ENCODE results near the gene TRMO.

TRMO gene

GRCh38 chr9:97873425-97873824 is 48.9 kb downstream of the TRMO start:
- H3K27me3 Mint-ChIP-seq = peaks cover 13% of the 10 kb centered on the region
- H3K9me3 Mint-ChIP-seq = peaks cover 4% of the 10 kb centered on the region
- H3K4me1 Mint-ChIP-seq = no peaks in the 10 kb centered on the region
- no peak for DNase-seq
- H3K4me3 Mint-ChIP-seq = no peak overlapping the region
- ATAC-seq = no peak
- H3K27ac Mint-ChIP-seq = no peak overlapping the region
- peaks cover 5% of the 10 kb centered on the region for H3K36me3 Mint-ChIP-seq (ENCODE audit: low read depth)

DNA sequence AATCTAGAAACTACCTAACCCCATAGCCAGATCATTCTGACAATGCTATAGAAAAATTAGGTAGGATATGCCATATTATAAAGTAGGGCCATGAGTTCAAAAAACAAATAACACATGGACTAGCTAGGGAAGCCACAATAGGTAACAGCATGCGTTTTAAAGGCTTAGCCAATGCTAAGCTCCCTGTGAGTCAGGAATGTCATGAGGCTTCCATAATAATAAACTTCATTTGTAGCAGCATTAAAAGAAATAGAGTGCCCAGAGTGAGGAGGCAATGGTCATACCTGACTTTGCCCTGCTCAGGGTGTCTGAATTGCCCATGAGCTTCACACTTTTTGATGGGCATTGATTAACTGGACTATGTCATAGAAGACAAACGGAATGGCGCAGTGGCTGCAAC is 53.4 kb downstream of the TRMO start:
- no peak for ATAC-seq
- DNase-seq = no peak
- Mint-ChIP-seq H3K9me3 (peaks cover 28% of the 10 kb centered on the region), H3K4me1 (no peaks in the 10 kb centered on the region), H3K36me3 (ENCODE audit: low read depth) (peaks cover 25% of the 10 kb centered on the region), H3K27ac (no peak overlapping the region), H3K27me3 (peaks cover 35% of the 10 kb centered on the region), H3K4me3 (no peak overlapping the region)

- H3K27ac Mint-ChIP-seq = no peak overlapping the region
- no peak for ATAC-seq
- H3K4me3 Mint-ChIP-seq = no peak overlapping the region
- H3K27me3 Mint-ChIP-seq = peaks cover 39% of the 10 kb centered on the region
- DNase-seq = no peak
- H3K9me3 Mint-ChIP-seq = peaks cover 28% of the 10 kb centered on the region
- no peaks in the 10 kb centered on the region for H3K4me1 Mint-ChIP-seq
- peaks cover 25% of the 10 kb centered on the region for H3K36me3 Mint-ChIP-seq (ENCODE audit: low read depth)
These were observed 55.5 kb downstream of the TRMO start for GRCh38 chr9:97866848-97867247.

DNA sequence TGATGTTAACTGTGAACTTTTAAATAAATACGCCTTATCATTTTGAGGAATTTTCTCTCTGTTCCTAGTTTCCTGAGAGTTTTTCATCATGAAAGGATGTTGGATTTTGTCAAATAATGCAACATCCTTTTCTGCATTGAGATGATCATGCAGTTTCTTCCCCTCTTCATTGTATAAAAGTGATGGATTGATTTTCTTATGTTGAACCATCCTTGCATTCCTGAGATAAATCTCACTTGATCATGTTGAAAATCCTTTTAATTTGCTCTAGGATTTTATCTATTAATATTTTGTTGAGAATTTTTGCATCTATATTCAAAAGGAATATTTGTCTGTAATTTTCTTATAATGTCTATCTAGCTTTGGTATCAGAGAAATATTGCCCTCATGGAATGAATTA is 56.0 kb downstream of the TRMO start:
- Mint-ChIP-seq H3K4me1 (no peaks in the 10 kb centered on the region), H3K9me3 (peaks cover 28% of the 10 kb centered on the region), H3K36me3 (ENCODE audit: low read depth) (peaks cover 20% of the 10 kb centered on the region), H3K27me3 (peaks cover 43% of the 10 kb centered on the region), H3K27ac (no peak overlapping the region), H3K4me3 (no peak overlapping the region)
- no peak for ATAC-seq
- no peak for DNase-seq

- Mint-ChIP-seq H3K27ac (no peak overlapping the region), H3K9me3 (peaks cover 28% of the 10 kb centered on the region), H3K4me1 (no peaks in the 10 kb centered on the region), H3K27me3 (peaks cover 56% of the 10 kb centered on the region), H3K36me3 (ENCODE audit: low read depth) (peaks cover 20% of the 10 kb centered on the region), H3K4me3 (no peak overlapping the region)
- ATAC-seq (no peak), DNase-seq (no peak)
These were observed 57.9 kb downstream of the TRMO start for GRCh38 chr9:97864396-97864795.

DNA sequence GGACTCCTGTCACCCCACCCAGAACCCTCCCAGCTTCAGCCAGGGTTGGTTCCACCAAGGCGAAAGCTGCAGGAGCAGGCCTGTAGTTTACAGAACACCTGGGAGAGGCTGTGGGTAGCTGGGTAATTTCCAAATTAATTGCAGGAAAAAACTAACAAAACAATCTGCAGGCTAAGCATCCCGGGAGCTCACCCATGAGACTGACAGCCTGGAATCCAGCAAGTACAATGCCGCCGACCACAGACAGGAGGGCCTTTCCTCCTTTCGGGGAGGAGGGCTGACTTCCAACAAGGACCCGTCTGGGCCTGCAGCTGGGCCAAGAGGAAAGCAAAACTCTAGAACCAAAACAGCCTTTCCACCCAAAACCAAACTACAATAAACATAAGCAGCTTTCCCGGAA is 59.0 kb downstream of the TRMO start:
- Mint-ChIP-seq H3K36me3 (ENCODE audit: low read depth) (peaks cover 20% of the 10 kb centered on the region), H3K27me3 (peaks cover 58% of the 10 kb centered on the region), H3K4me1 (peaks cover 2% of the 10 kb centered on the region), H3K9me3 (peaks cover 24% of the 10 kb centered on the region), H3K27ac (no peak overlapping the region), H3K4me3 (no peak overlapping the region)
- DNase-seq (no peak), ATAC-seq (no peak)

DNA sequence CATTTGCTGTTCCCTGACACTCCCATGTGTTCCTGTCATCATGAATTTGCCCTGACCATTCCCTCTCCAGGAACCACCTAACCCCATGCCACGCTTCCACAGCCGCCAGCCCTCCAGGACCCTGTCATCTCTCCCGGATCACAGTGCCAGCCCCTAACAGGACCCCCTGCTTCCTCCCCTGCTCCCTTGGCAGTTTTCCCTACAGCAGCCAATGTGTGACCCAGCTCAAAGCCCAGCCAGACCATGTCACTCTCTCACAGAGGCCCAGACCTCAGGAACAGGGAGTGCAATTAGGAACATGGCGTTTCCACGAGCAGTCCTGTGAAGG is 61.2 kb downstream of the TRMO start:
- no peak for ATAC-seq
- Mint-ChIP-seq H3K27ac (no peak overlapping the region), H3K4me1 (peaks cover 10% of the 10 kb centered on the region), H3K9me3 (peaks cover 14% of the 10 kb centered on the region), H3K27me3 (peaks cover 77% of the 10 kb centered on the region), H3K36me3 (ENCODE audit: low read depth) (peaks cover 10% of the 10 kb centered on the region), H3K4me3 (no peak overlapping the region)
- no peak for DNase-seq

- H3K27me3 Mint-ChIP-seq = peaks cover 77% of the 10 kb centered on the region
- peaks cover 6% of the 10 kb centered on the region for H3K36me3 Mint-ChIP-seq (ENCODE audit: low read depth)
- no peak overlapping the region for H3K27ac Mint-ChIP-seq
- DNase-seq (no peak), ATAC-seq (no peak)
- H3K4me3 Mint-ChIP-seq = no peak overlapping the region
- peaks cover 8% of the 10 kb centered on the region for H3K9me3 Mint-ChIP-seq
- peaks cover 10% of the 10 kb centered on the region for H3K4me1 Mint-ChIP-seq
These were observed 61.7 kb downstream of the TRMO start for GRCh38 chr9:97860451-97861147.

DNA sequence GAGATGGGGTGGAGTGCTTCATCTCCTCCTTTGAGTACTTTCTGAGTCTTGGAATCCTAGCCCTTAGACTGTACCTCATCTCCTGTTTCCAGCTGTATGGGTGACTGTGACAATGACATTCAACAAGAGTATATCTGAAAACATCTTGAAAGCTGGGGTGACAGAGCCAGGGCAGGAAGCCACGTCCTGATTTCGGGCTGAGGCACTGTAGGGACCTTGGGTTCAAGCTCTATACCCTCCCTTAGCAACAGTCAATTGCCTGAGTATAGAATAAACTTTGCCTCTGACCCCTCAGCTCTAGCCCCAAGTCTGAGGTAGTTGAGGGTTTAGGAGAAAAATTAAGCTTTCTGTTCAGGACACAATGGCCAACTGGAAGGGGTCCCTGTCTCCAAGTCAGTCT is 63.0 kb downstream of the TRMO start:
- Mint-ChIP-seq H3K9me3 (no peaks in the 10 kb centered on the region), H3K27me3 (peaks cover 75% of the 10 kb centered on the region), H3K27ac (no peak overlapping the region), H3K4me3 (no peak overlapping the region), H3K4me1 (peaks cover 12% of the 10 kb centered on the region), H3K36me3 (ENCODE audit: low read depth) (no peaks in the 10 kb centered on the region)
- DNase-seq (no peak), ATAC-seq (no peak)

DNA sequence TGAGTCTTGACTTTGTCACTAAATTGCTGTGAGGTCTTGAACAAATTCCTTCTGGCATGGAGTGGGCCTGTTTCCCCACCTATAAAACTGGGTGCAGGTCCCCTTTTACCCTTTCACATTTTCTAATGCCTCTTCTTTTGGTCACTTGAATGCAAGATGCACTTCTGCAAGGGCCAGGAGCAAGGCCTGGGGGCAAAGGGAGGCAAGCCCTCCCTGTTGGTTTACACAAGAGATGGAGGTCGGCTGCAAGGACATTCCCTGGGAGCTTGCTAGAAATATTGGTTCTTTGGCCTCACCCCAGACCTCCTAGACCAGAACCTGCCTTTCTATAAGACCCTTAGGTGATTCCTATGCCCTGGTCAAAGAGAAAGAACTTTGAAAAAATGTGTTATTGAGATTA is 63.5 kb downstream of the TRMO start:
- no peak for DNase-seq
- Mint-ChIP-seq H3K4me1 (peaks cover 15% of the 10 kb centered on the region), H3K36me3 (ENCODE audit: low read depth) (no peaks in the 10 kb centered on the region), H3K27ac (no peak overlapping the region), H3K4me3 (no peak overlapping the region), H3K27me3 (peaks cover 75% of the 10 kb centered on the region), H3K9me3 (no peaks in the 10 kb centered on the region)
- ATAC-seq = no peak

- Mint-ChIP-seq H3K4me3 (no peak overlapping the region), H3K9me3 (no peaks in the 10 kb centered on the region), H3K27me3 (peaks cover 74% of the 10 kb centered on the region), H3K36me3 (ENCODE audit: low read depth) (no peaks in the 10 kb centered on the region), H3K4me1 (peaks cover 15% of the 10 kb centered on the region), H3K27ac (no peak overlapping the region)
- DNase-seq (no peak), ATAC-seq (no peak)
These were observed 63.9 kb downstream of the TRMO start for GRCh38 chr9:97858393-97858713.

- no peak overlapping the region for H3K4me3 Mint-ChIP-seq
- H3K36me3 Mint-ChIP-seq (ENCODE audit: low read depth) = no peaks in the 10 kb centered on the region
These were observed 64.5 kb downstream of the TRMO start for GRCh38 chr9:97857606-97858392.

DNA sequence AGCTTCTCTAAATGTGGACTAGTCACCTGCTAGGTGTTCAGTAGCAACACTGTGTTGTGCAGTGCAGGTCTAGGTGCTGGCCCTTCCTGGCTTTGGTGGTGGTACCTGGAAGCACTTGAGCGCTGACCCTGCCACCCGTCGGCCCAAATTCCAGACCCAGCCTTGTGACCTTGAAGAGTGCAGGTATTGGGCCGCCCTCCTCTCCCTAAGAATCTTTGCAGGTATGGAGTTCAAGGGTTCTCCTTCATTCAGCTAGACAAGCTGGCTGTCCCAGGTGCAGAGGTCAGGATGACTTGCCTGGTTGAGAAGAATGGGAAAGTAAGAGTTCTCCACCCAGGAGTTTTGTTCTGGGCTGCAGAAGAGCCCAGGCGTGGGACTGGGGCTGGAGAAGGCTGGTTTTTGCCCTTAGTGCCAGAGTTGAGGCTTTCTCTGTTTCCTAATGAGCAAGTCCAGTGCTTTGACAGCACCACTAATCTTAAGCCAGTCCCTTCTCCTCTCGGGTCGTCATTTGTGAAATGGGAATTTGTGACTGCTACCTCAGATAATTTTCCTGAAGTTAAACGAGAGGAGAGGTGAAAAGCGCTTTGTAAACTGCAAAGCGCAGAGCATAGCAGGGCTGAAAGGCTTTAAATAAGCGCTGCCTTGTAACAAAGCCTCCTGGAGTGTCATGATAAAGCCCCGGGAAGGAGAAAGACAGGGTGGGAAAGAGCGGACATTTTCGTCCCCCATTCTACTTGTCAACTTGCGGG is 65.3 kb downstream of the TRMO start:
- ATAC-seq (no peak), DNase-seq (no peak)
- Mint-ChIP-seq H3K4me3 (no peak overlapping the region), H3K4me1 (peaks cover 23% of the 10 kb centered on the region), H3K27me3 (peaks cover 83% of the 10 kb centered on the region), H3K9me3 (no peaks in the 10 kb centered on the region), H3K27ac (no peak overlapping the region), H3K36me3 (ENCODE audit: low read depth) (no peaks in the 10 kb centered on the region)

More at GRCh38 chr9:97857606-97858392, 64.5 kb downstream of the TRMO start:
- Mint-ChIP-seq H3K27me3 (peaks cover 76% of the 10 kb centered on the region), H3K9me3 (no peaks in the 10 kb centered on the region), H3K4me1 (peaks cover 17% of the 10 kb centered on the region), H3K27ac (no peak overlapping the region)
- no peak for DNase-seq
- no peak for ATAC-seq

DNA sequence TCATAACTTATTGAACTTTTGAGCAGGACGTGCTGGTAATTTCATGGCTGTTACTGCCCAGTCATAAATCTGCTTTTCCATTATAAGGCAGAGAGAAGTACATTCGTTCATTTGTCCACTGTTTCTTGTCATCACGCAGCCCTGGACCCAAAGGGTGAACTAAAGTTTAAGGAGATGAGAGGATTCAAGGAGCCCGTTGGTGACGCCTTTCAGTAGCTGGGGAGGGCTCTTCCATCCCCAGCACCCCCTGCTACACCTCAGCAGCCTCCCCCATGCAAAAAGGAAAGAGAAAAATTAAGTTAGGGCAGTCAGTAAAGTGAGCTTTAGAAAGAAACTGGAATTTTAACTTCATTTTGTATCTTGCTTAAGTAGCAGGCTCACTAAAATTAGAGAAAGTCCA is 66.4 kb downstream of the TRMO start:
- Mint-ChIP-seq H3K9me3 (no peaks in the 10 kb centered on the region), H3K4me3 (no peak overlapping the region), H3K27me3 (peaks cover 83% of the 10 kb centered on the region), H3K27ac (no peak overlapping the region), H3K36me3 (ENCODE audit: low read depth) (no peaks in the 10 kb centered on the region), H3K4me1 (peaks cover 23% of the 10 kb centered on the region)
- ATAC-seq (no peak), DNase-seq (no peak)

DNA sequence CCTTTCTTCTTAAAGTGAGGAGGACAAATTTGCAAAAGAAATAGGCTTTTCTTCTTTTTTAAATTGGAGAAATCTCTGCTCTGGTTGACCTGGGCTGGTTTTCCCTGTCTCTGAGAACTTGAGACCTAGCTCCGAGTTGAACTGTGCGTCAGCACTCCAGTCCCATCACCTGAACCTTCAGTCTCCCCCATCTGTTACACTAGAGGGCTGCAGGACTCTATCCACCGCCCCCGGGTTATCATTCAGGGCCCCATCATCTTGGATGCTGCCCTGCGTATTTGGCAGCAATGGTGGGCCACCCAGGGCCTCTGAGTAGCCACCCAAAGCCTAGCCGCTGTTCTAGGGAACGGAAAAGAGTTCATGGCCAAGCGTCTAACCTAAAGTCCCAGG is 66.8 kb downstream of the TRMO start:
- no peak overlapping the region for H3K27ac Mint-ChIP-seq
- peaks cover 82% of the 10 kb centered on the region for H3K27me3 Mint-ChIP-seq
- H3K4me3 Mint-ChIP-seq = peak overlapping the region; percentile 42
- H3K9me3 Mint-ChIP-seq = no peaks in the 10 kb centered on the region
- H3K36me3 Mint-ChIP-seq (ENCODE audit: low read depth) = no peaks in the 10 kb centered on the region
- DNase-seq (no peak), ATAC-seq (no peak)
- peaks cover 23% of the 10 kb centered on the region for H3K4me1 Mint-ChIP-seq

Data from activated naive CD8-positive, alpha-beta T cell treated with anti-CD3 and anti-CD28 coated beads, Interleukin-2, amount 50 U/mL, for 24 hours (primary cell).